Body of pancreas (tissue), 4 donors: ENCODE measurements around the gene PRMT5. TPM values are rescaled to one million over a fixed set of nuclear protein-coding genes. Genes with fewer than 3 reads are reported as not detected.
A peak's percentile ranks its signal among the peaks of the same experiment; 100 is the strongest.

ENCODE experiments used
- ATAC-seq: fragments of 150-250 bp; one replicate; pipeline ENCODE4 v1.9.1; 2016
- DNase-seq, 4 donors: peaks; one replicate each; pipeline ENCODE4 v3.0.0-alpha.2; 2019
- H3K27ac ChIP-seq, 4 donors: fragments of 200-600 bp; sonication (generic); 1 replicate in 3 of 4; 2 replicates in 1 of 4; pipeline versions ENCODE4 v1.5.1 to v1.6.1; 2016 to 2019; ENCODE audit warnings: mild to moderate bottlenecking in 1 of 4, mixed read lengths in 1 of 4, moderate library complexity in 1 of 4
- H3K27me3 ChIP-seq, 2 donors: fragments of 200-600 bp; sonication (generic); one replicate each; pipeline ENCODE4 v1.6.0; 2016; ENCODE audit warnings: mild to moderate bottlenecking in 1 of 2
- H3K36me3 ChIP-seq, 2 donors: fragments of 200-600 bp; sonication (generic); replicated peaks in 1 of 2; 2 replicates each; pipeline ENCODE4 v1.5.1; 2016; ENCODE audit warnings: low read depth in 2 of 2; ENCODE audit not compliant: insufficient read depth in 1 of 2
- H3K4me1 ChIP-seq: fragments of 200-600 bp; sonication (generic); one replicate; pipeline ENCODE4 v1.6.0; 2016
- H3K4me3 ChIP-seq, 2 donors: fragments of 200-600 bp; sonication (generic); 1 replicate in 1 of 2; 2 replicates in 1 of 2; pipeline ENCODE4 v1.5.1; 2016 to 2019
- H3K9me3 ChIP-seq, 3 donors: fragments of 200-600 bp; sonication (generic); 1 replicate in 2 of 3; 2 replicates in 1 of 3; pipeline ENCODE4 v1.5.1; 2016
- POLR2A ChIP-seq, 3 donors: fragments of 450-650 bp; IDR thresholded peaks; one replicate each; pipeline ENCODE4 v1.6.1; 2016; ENCODE audit warnings: antibody characterized with exemption in 3 of 3, mild to moderate bottlenecking in 2 of 3
- WGBS, 2 donors: methylation state at CpG; one replicate each; pipeline ENCODE4 v1.1.5; 2017; 5-methylcytosine and 5-hydroxymethylcytosine counted together
- intact Hi-C: fragments of 100-400 bp; cut with DNase I; formaldehyde crosslinking; loops from one replicate; pipeline ENCODE4 v1.15.1; 2023
- total RNA-seq, 2 donors: library from RNA; depleted of rRNA; stranded (reverse); fragments of >200 nt; gene quantifications; one replicate each; pipeline ENCODE4 v1.1.0, GENCODE V29; 2016
- TF ChIP-seq, protein P1 (sequence below), 7 experiments: fragments of 450-650 bp in 4 of 7; fragments of 200-600 bp in 3 of 7; sonication (generic) in 3 of 7; IDR thresholded peaks; one replicate each; pipeline ENCODE4 v1.5.1; 2016 to 2019; ENCODE audit warnings: antibody characterized with exemption in 7 of 7

PRMT5 gene
- total RNA-seq, 2 donors from 2014 or later = 36.1 to 40.2 TPM

GRCh38 chr14:22871224-22872032, 57.7 kb downstream of the PRMT5 start, which contains the start of gene LRP10:
Gene LRP10 (plus strand): TSS chr14:22871740. CDS start chr14:22872304, 564 bp downstream.
- H3K27me3 ChIP-seq = no peaks in the 10 kb centered on the region
- H3K9me3 ChIP-seq = no peaks in the 10 kb centered on the region
- H3K4me1 ChIP-seq = peaks cover 27% of the 10 kb centered on the region
- H3K36me3 ChIP-seq = peaks cover 4 to 16% of the 10 kb centered on the region in 2 donors
- peak within 1 kb of the TSS; percentile 90 to 99 (median 96) for H3K27ac ChIP-seq
- peak; percentile 93 to 96 (median 95) for DNase-seq
- TF ChIP-seq POLR2A (IDR thresholded peaks at IDR 0.05) = peak; percentile 61 to 87 (median 86)
- TF ChIP-seq, protein P1, sequence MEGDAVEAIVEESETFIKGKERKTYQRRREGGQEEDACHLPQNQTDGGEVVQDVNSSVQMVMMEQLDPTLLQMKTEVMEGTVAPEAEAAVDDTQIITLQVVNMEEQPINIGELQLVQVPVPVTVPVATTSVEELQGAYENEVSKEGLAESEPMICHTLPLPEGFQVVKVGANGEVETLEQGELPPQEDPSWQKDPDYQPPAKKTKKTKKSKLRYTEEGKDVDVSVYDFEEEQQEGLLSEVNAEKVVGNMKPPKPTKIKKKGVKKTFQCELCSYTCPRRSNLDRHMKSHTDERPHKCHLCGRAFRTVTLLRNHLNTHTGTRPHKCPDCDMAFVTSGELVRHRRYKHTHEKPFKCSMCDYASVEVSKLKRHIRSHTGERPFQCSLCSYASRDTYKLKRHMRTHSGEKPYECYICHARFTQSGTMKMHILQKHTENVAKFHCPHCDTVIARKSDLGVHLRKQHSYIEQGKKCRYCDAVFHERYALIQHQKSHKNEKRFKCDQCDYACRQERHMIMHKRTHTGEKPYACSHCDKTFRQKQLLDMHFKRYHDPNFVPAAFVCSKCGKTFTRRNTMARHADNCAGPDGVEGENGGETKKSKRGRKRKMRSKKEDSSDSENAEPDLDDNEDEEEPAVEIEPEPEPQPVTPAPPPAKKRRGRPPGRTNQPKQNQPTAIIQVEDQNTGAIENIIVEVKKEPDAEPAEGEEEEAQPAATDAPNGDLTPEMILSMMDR (IDR thresholded peaks at IDR 0.05) = peak in 2 of 7 experiments; percentile 1 to 6
- ATAC-seq = peak; percentile 92
- H3K4me3 ChIP-seq = peak within 1 kb of the TSS; percentile 55 to 90
- WGBS, 2 donors = 0% methylated on average over 34 to 50 of the region's 50 CpGs
- intact Hi-C loops = no loop called here

- WGBS, 2 donors = 0% methylated on average over 1 of the region's 1 CpG
- no peak for ATAC-seq
- intact Hi-C loops = no loop called here
Observed at GRCh38 chr14:22870811-22871223, 58.4 kb downstream of the PRMT5 start.

More at GRCh38 chr14:22870811-22871223, 58.4 kb downstream of the PRMT5 start:
- DNase-seq = no peak
- Histone ChIP-seq H3K27ac (peak overlapping the region; percentile 90 to 99 (median 96)), H3K4me3 (no peak overlapping the region), H3K36me3 (peaks cover 4 to 10% of the 10 kb centered on the region in 2 donors), H3K4me1 (peaks cover 27% of the 10 kb centered on the region), H3K9me3 (no peaks in the 10 kb centered on the region), H3K27me3 (no peaks in the 10 kb centered on the region)
- TF ChIP-seq POLR2A (IDR thresholded peaks at IDR 0.05) = no peak
- TF ChIP-seq, protein P1 (IDR thresholded peaks at IDR 0.05) = no peak

Other genes with a start within 250 kb of the PRMT5 start
- gene OXA1L, start 162.7 kb downstream of the PRMT5 start, total RNA-seq = 10 to 100 TPM; 73.2 to 83.5 TPM
- gene SLC7A7, start 113.9 kb downstream of the PRMT5 start, total RNA-seq = 10 to 100 TPM in 1 of 2 donors, 1 to 10 TPM in 1; 6.9 to 16.6 TPM
- gene MRPL52, start 99.5 kb downstream of the PRMT5 start, total RNA-seq = 10 to 100 TPM; 29.3 to 45.1 TPM
- 10 to 100 TPM; 55.3 to 65.3 TPM for gene MMP14, start 92.8 kb downstream of the PRMT5 start, total RNA-seq
- 10 to 100 TPM; 47.8 to 83.0 TPM for gene LRP10, start 57.6 kb downstream of the PRMT5 start, total RNA-seq
- not detected for gene REM2, start 46.2 kb downstream of the PRMT5 start, total RNA-seq
- gene RBM23, start 10.2 kb downstream of the PRMT5 start, total RNA-seq = 100 to 1,000 TPM in 1 of 2 donors, 10 to 100 TPM in 1; 39.4 to 219 TPM
- gene HAUS4, start 27.7 kb upstream of the PRMT5 start, total RNA-seq = 10 to 100 TPM; 16.8 to 47.0 TPM
- gene AJUBA, start 53.2 kb upstream of the PRMT5 start, total RNA-seq = 10 to 100 TPM; 15.8 to 19.5 TPM
- 10 to 100 TPM in 1 of 2 donors, 1 to 10 TPM in 1; 4.0 to 11.2 TPM for gene C14orf93, start 80.8 kb upstream of the PRMT5 start, total RNA-seq
- 10 to 100 TPM; 47.0 to 93.3 TPM for gene PSMB5, start 105.5 kb upstream of the PRMT5 start, total RNA-seq
- not detected for gene PSMB11, start 112.8 kb upstream of the PRMT5 start, total RNA-seq
- gene CDH24, start 128.1 kb upstream of the PRMT5 start, total RNA-seq = 1 to 10 TPM; 4.9 to 9.9 TPM
- gene ACIN1, start 165.8 kb upstream of the PRMT5 start, total RNA-seq = 100 to 1,000 TPM in 1 of 2 donors, 10 to 100 TPM in 1; 91.6 to 110 TPM
- 1 to 10 TPM; 3.6 to 7.0 TPM for gene C14orf119, start 166.1 kb upstream of the PRMT5 start, total RNA-seq
- gene CIROP, start 175.6 kb upstream of the PRMT5 start, total RNA-seq = not detected
- not detected for gene CEBPE, start 189.9 kb upstream of the PRMT5 start, total RNA-seq